Activated naive CD8-positive, alpha-beta T cell treated with anti-CD3 and anti-CD28 coated beads for 36 hours (primary cell): ENCODE measurements around the gene JAKMIP3. TPM values are rescaled to one million over a fixed set of nuclear protein-coding genes. Genes with fewer than 3 reads are reported as not detected.

Source experiments
- DNase-seq: peaks from one replicate; pipeline ENCODE4 v3.0.0; 2021
- H3K27ac Mint-ChIP-seq: one replicate; pipeline ENCODE4 v1.8.0; 2022; ENCODE audit warnings: mild to moderate bottlenecking, moderate library complexity, mixed read lengths
- H3K27me3 Mint-ChIP-seq: one replicate; pipeline ENCODE4 v1.8.0; 2022; ENCODE audit warnings: mild to moderate bottlenecking, mixed read lengths
- H3K36me3 Mint-ChIP-seq: one replicate; pipeline ENCODE4 v1.8.0; 2021; ENCODE audit warnings: mild to moderate bottlenecking, mixed read lengths
- H3K4me1 Mint-ChIP-seq: one replicate; pipeline ENCODE4 v1.8.0; 2021; ENCODE audit warnings: mixed read lengths
- H3K4me3 Mint-ChIP-seq: one replicate; pipeline ENCODE4 v1.8.0; 2022; ENCODE audit warnings: mild to moderate bottlenecking, moderate library complexity, mixed read lengths
- H3K9me3 Mint-ChIP-seq: one replicate; pipeline ENCODE4 v1.8.0; 2022; ENCODE audit warnings: mixed read lengths
- total RNA-seq, 2 experiments: library from RNA; stranded (reverse); gene quantifications; one replicate each; pipeline ENCODE4 v1.2.3, GENCODE V29; 2021

JAKMIP3 gene
- total RNA-seq, 2 experiments from 2014 or later, result 0.21 to 0.28 TPM

GRCh38 chr10:132057191-132057681, 8.5 kb upstream of the JAKMIP3 start:
- H3K36me3 Mint-ChIP-seq, result peaks cover 2% of the 10 kb centered on the region
- H3K9me3 Mint-ChIP-seq, result peaks cover 12% of the 10 kb centered on the region
- no peaks in the 10 kb centered on the region for H3K4me1 Mint-ChIP-seq
- no peak overlapping the region for H3K27ac Mint-ChIP-seq
- no peak overlapping the region for H3K4me3 Mint-ChIP-seq
- H3K27me3 Mint-ChIP-seq, result peaks cover 18% of the 10 kb centered on the region
- DNase-seq, result no peak

- Mint-ChIP-seq H3K27me3 (peaks cover 16% of the 10 kb centered on the region), H3K4me3 (no peak overlapping the region), H3K4me1 (no peaks in the 10 kb centered on the region), H3K36me3 (peaks cover 2% of the 10 kb centered on the region), H3K9me3 (peaks cover 4% of the 10 kb centered on the region), H3K27ac (no peak overlapping the region)
- DNase-seq, result peak; percentile 22
Measured at GRCh38 chr10:132058111-132058745, 7.5 kb upstream of the JAKMIP3 start.

- no peaks in the 10 kb centered on the region for H3K4me1 Mint-ChIP-seq
- no peak overlapping the region for H3K27ac Mint-ChIP-seq
- H3K36me3 Mint-ChIP-seq, result no peaks in the 10 kb centered on the region
- H3K9me3 Mint-ChIP-seq, result no peaks in the 10 kb centered on the region
- H3K27me3 Mint-ChIP-seq, result peaks cover 8% of the 10 kb centered on the region
- DNase-seq, result no peak
- H3K4me3 Mint-ChIP-seq, result no peak overlapping the region
Measured at GRCh38 chr10:132058793-132059759, 6.7 kb upstream of the JAKMIP3 start.

- Mint-ChIP-seq H3K9me3 (no peaks in the 10 kb centered on the region), H3K27ac (no peak overlapping the region), H3K4me1 (no peaks in the 10 kb centered on the region), H3K4me3 (no peak overlapping the region), H3K27me3 (peaks cover 4% of the 10 kb centered on the region), H3K36me3 (no peaks in the 10 kb centered on the region)
- DNase-seq, result no peak
Measured at GRCh38 chr10:132059760-132060508, 5.8 kb upstream of the JAKMIP3 start.

- Mint-ChIP-seq H3K4me1 (peaks cover 4% of the 10 kb centered on the region), H3K4me3 (no peak overlapping the region), H3K27me3 (peaks cover 10% of the 10 kb centered on the region), H3K9me3 (no peaks in the 10 kb centered on the region), H3K27ac (no peak overlapping the region), H3K36me3 (no peaks in the 10 kb centered on the region)
- DNase-seq, result no peak
Measured at GRCh38 chr10:132061030-132061429, 4.7 kb upstream of the JAKMIP3 start.

- Mint-ChIP-seq H3K9me3 (no peaks in the 10 kb centered on the region), H3K4me1 (peaks cover 8% of the 10 kb centered on the region), H3K4me3 (no peak overlapping the region), H3K27ac (no peak overlapping the region), H3K27me3 (peaks cover 10% of the 10 kb centered on the region), H3K36me3 (no peaks in the 10 kb centered on the region)
- DNase-seq, result no peak
Measured at GRCh38 chr10:132061465-132061864, 4.3 kb upstream of the JAKMIP3 start.

- no peak for DNase-seq
- Mint-ChIP-seq H3K36me3 (no peaks in the 10 kb centered on the region), H3K27me3 (peaks cover 10% of the 10 kb centered on the region), H3K4me1 (peaks cover 9% of the 10 kb centered on the region), H3K4me3 (no peak overlapping the region), H3K27ac (no peak overlapping the region), H3K9me3 (no peaks in the 10 kb centered on the region)
Measured at GRCh38 chr10:132062116-132062515, 3.6 kb upstream of the JAKMIP3 start.

- Mint-ChIP-seq H3K36me3 (no peaks in the 10 kb centered on the region), H3K4me3 (no peak overlapping the region), H3K27ac (no peak overlapping the region), H3K4me1 (peaks cover 9% of the 10 kb centered on the region), H3K9me3 (no peaks in the 10 kb centered on the region), H3K27me3 (peaks cover 10% of the 10 kb centered on the region)
- no peak for DNase-seq
Measured at GRCh38 chr10:132062641-132063390, 2.9 kb upstream of the JAKMIP3 start.

- H3K36me3 Mint-ChIP-seq, result no peaks in the 10 kb centered on the region
- no peak for DNase-seq
- no peak overlapping the region for H3K4me3 Mint-ChIP-seq
- peaks cover 10% of the 10 kb centered on the region for H3K27me3 Mint-ChIP-seq
- H3K9me3 Mint-ChIP-seq, result no peaks in the 10 kb centered on the region
- H3K27ac Mint-ChIP-seq, result no peak overlapping the region
- H3K4me1 Mint-ChIP-seq, result peaks cover 9% of the 10 kb centered on the region
Measured at GRCh38 chr10:132063432-132063831, 2.3 kb upstream of the JAKMIP3 start.

GRCh38 chr10:132064082-132064755, 1.5 kb upstream of the JAKMIP3 start:
- Mint-ChIP-seq H3K27ac (no peak overlapping the region), H3K4me1 (peaks cover 9% of the 10 kb centered on the region), H3K27me3 (peaks cover 10% of the 10 kb centered on the region), H3K9me3 (no peaks in the 10 kb centered on the region), H3K4me3 (no peak overlapping the region), H3K36me3 (no peaks in the 10 kb centered on the region)
- no peak for DNase-seq

- Mint-ChIP-seq H3K27ac (no peak overlapping the region), H3K4me3 (no peak overlapping the region)
Measured at GRCh38 chr10:132064771-132065437, 842 bp upstream of the JAKMIP3 start.

GRCh38 chr10:132066186-132066585, 440 bp downstream of the JAKMIP3 start:
- Mint-ChIP-seq H3K27me3 (peaks cover 16% of the 10 kb centered on the region), H3K27ac (no peak overlapping the region), H3K4me3 (peak overlapping the region; percentile 45), H3K36me3 (no peaks in the 10 kb centered on the region), H3K9me3 (no peaks in the 10 kb centered on the region), H3K4me1 (peaks cover 9% of the 10 kb centered on the region)
- DNase-seq, result no peak

More at GRCh38 chr10:132064771-132065437, 842 bp upstream of the JAKMIP3 start:
- Mint-ChIP-seq H3K4me1 (peaks cover 9% of the 10 kb centered on the region), H3K36me3 (no peaks in the 10 kb centered on the region), H3K27me3 (peaks cover 10% of the 10 kb centered on the region), H3K9me3 (no peaks in the 10 kb centered on the region)
- no peak for DNase-seq

- Mint-ChIP-seq H3K27me3 (peaks cover 16% of the 10 kb centered on the region), H3K9me3 (no peaks in the 10 kb centered on the region), H3K36me3 (no peaks in the 10 kb centered on the region), H3K4me1 (peaks cover 9% of the 10 kb centered on the region), H3K27ac (no peak overlapping the region), H3K4me3 (no peak overlapping the region)
- DNase-seq, result no peak
Measured at GRCh38 chr10:132066812-132067211, 1.1 kb downstream of the JAKMIP3 start.
